GM21367 (cell line): ENCODE results near the gene SYNE3.

Experiments used
- ATAC-seq: cut with Tn5 transposase; IDR thresholded peaks from one replicate; pipeline ENCODE4 v1.9.1; 2021; ENCODE audit not compliant: unreplicated experiment

Gene SYNE3

GRCh38 chr14:95478309-95478708 is 38.1 kb downstream of the SYNE3 start:
- ATAC-seq = no peak

GRCh38 chr14:95477411-95478269 is 38.8 kb downstream of the SYNE3 start:
- ATAC-seq = no peak

GRCh38 chr14:95476747-95477146 is 39.7 kb downstream of the SYNE3 start:
- ATAC-seq = no peak

GRCh38 chr14:95475540-95476240 is 40.8 kb downstream of the SYNE3 start:
- no peak for ATAC-seq

- ATAC-seq = no peak
These were observed 41.5 kb downstream of the SYNE3 start for GRCh38 chr14:95474941-95475340.

GRCh38 chr14:95474486-95474885 is 42.0 kb downstream of the SYNE3 start:
- ATAC-seq = no peak

- no peak for ATAC-seq
These were observed 43.6 kb downstream of the SYNE3 start for GRCh38 chr14:95472819-95473251.

- ATAC-seq = no peak
These were observed 45.0 kb downstream of the SYNE3 start for GRCh38 chr14:95471476-95471875.

- no peak for ATAC-seq
These were observed 45.4 kb downstream of the SYNE3 start for GRCh38 chr14:95471016-95471415.

GRCh38 chr14:95469134-95469481 is 47.3 kb downstream of the SYNE3 start:
- ATAC-seq = no peak

- ATAC-seq = no peak
These were observed 47.9 kb downstream of the SYNE3 start for GRCh38 chr14:95468448-95469133.

GRCh38 chr14:95467657-95468056 is 48.8 kb downstream of the SYNE3 start:
- no peak for ATAC-seq

- ATAC-seq = no peak
These were observed 49.2 kb downstream of the SYNE3 start for GRCh38 chr14:95467232-95467631.
